Naive thymus-derived CD4-positive, alpha-beta T cell (primary cell): ENCODE results near the gene KCNIP1. TPM values are rescaled to one million over a fixed set of nuclear protein-coding genes. Genes with fewer than 3 reads are reported as not detected.

Experiments
- ATAC-seq: fragments of 150-1000 bp; cut with Tn5 transposase; 2 replicates; pipeline ENCODE4 v1.10.0; 2021; ENCODE audit warnings: mild to moderate bottlenecking, moderate library complexity
- CTCF ChIA-PET: fragments of 350-600 bp; sonication (Branson Sonifier 250); formaldehyde crosslinking; loops from one replicate; lab custom pipeline; 2021; ENCODE audit warnings: antibody characterized with exemption; lab: Charles Lee
- POLR2A ChIA-PET: fragments of 350-600 bp; sonication (Branson Sonifier 250); formaldehyde crosslinking; loops from one replicate; lab custom pipeline; 2021; ENCODE audit warnings: antibody characterized with exemption, inconsistent platforms; lab: Charles Lee
- DNase-seq, 9 donors: peaks; one replicate each; pipeline versions ENCODE4 v3.0.0 to v3.0.0-alpha.2; 2020 to 2022; ENCODE audit warnings: mixed read lengths in 1 of 9
- H3K27ac ChIP-seq: one replicate; pipeline ENCODE4 v1.7.0; 2013; ENCODE audit warnings: mild to moderate bottlenecking, low read depth, low read length, moderate library complexity
- H3K27me3 ChIP-seq, 2 donors: one replicate each; pipeline ENCODE4 v1.7.0; 2013; ENCODE audit warnings: low read length in 2 of 2, mild to moderate bottlenecking in 2 of 2, moderate library complexity in 2 of 2; ENCODE audit not compliant: control insufficient read depth in 2 of 2, insufficient read depth in 2 of 2
- H3K36me3 ChIP-seq, 3 experiments: 1 replicate in 2 of 3; 2 replicates in 1 of 3; pipeline ENCODE4 v1.7.0; 2013; ENCODE audit warnings: low read length in 3 of 3, mild to moderate bottlenecking in 3 of 3, moderate library complexity in 1 of 3; ENCODE audit not compliant: insufficient read depth in 3 of 3, control insufficient read depth in 2 of 3
- H3K4me1 ChIP-seq, 2 donors: one replicate each; pipeline ENCODE4 v1.7.0; 2013; ENCODE audit warnings: low read length in 2 of 2, mild to moderate bottlenecking in 2 of 2, moderate library complexity in 1 of 2; ENCODE audit not compliant: control insufficient read depth in 2 of 2, insufficient read depth in 2 of 2
- H3K4me3 ChIP-seq: 2 replicates; pipeline ENCODE4 v1.7.0; 2013; ENCODE audit warnings: mild to moderate bottlenecking, low read length
- H3K9me3 ChIP-seq, 3 experiments: 1 replicate in 2 of 3; 2 replicates in 1 of 3; pipeline ENCODE4 v1.7.0; 2013; ENCODE audit warnings: low read length in 3 of 3; ENCODE audit not compliant: control insufficient read depth in 2 of 3
- H3K27ac Mint-ChIP-seq, 9 donors: one replicate each; pipeline ENCODE4 v1.8.0; 2020 to 2022; ENCODE audit warnings: mixed read lengths in 9 of 9, mild to moderate bottlenecking in 8 of 9, moderate library complexity in 5 of 9, inconsistent platforms in 2 of 9
- H3K27me3 Mint-ChIP-seq, 5 donors: one replicate each; pipeline ENCODE4 v1.8.0; 2021 to 2022; ENCODE audit warnings: mixed read lengths in 5 of 5, mild to moderate bottlenecking in 1 of 5
- H3K36me3 Mint-ChIP-seq, 5 donors: one replicate each; pipeline ENCODE4 v1.8.0; 2020 to 2022; ENCODE audit warnings: mixed read lengths in 5 of 5, mild to moderate bottlenecking in 3 of 5, inconsistent platforms in 1 of 5
- H3K4me1 Mint-ChIP-seq, 7 donors: one replicate each; pipeline ENCODE4 v1.8.0; 2020 to 2022; ENCODE audit warnings: mixed read lengths in 7 of 7, mild to moderate bottlenecking in 3 of 7, inconsistent platforms in 1 of 7
- H3K4me3 Mint-ChIP-seq, 10 donors: one replicate each; pipeline ENCODE4 v1.8.0; 2020 to 2022; ENCODE audit warnings: mild to moderate bottlenecking in 10 of 10, mixed read lengths in 10 of 10, moderate library complexity in 6 of 10, inconsistent platforms in 2 of 10
- H3K9me3 Mint-ChIP-seq, 11 donors: one replicate each; pipeline ENCODE4 v1.8.0; 2020 to 2022; ENCODE audit warnings: mixed read lengths in 11 of 11, mild to moderate bottlenecking in 4 of 11, inconsistent platforms in 1 of 11, moderate library complexity in 1 of 11
- intact Hi-C, 2 donors: fragments of 100-400 bp; cut with micrococcal nuclease; formaldehyde crosslinking; loops; one replicate each; pipeline ENCODE4 v1.15.1; 2023
- polyA plus RNA-seq, 2 donors: library from polyadenylated mRNA; unstranded; fragments of 300-500 nt; fragmentation: Illumina TruSeq; gene quantifications; one replicate each; pipeline ENCODE4 v1.2.3, GENCODE V29; 2021
- total RNA-seq, 6 experiments: library from RNA in 5 of 6; stranded (reverse) in 5 of 6; gene quantifications; 1 replicate in 5 of 6; 2 replicates in 1 of 6; pipeline ENCODE4 v1.2.3 and lab custom pipeline; 2021 to 2026

Gene KCNIP1
- total and polyA plus RNA-seq, 7 experiments from 2014 or later = not detected

GRCh38 chr5:170721681-170722080, 217.9 kb downstream of the KCNIP1 start:
- intact Hi-C loops = no loop called here
- H3K27ac Mint-ChIP-seq = no peak overlapping the region
- Histone ChIP-seq H3K36me3 (no peaks in the 10 kb centered on the region), H3K27ac (no peak overlapping the region), H3K27me3 (peaks cover 0 to 2% of the 10 kb centered on the region in 2 donors), H3K9me3 (no peaks in the 10 kb centered on the region), H3K4me1 (no peaks in the 10 kb centered on the region), H3K4me3 (no peak overlapping the region)
- H3K27me3 Mint-ChIP-seq = peaks cover 5 to 70% (median 41%) of the 10 kb centered on the region in 5 donors
- H3K4me3 Mint-ChIP-seq = no peak overlapping the region
- no peaks in the 10 kb centered on the region for H3K36me3 Mint-ChIP-seq
- DNase-seq (no peak), ATAC-seq (no peak)
- no peaks in the 10 kb centered on the region for H3K4me1 Mint-ChIP-seq
- ChIA-PET POLR2A (no interaction called here), CTCF (no interaction called here)
- H3K9me3 Mint-ChIP-seq = peaks cover 0 to 10% (median 0%) of the 10 kb centered on the region in 11 donors

- DNase-seq = no peak
- Histone ChIP-seq H3K9me3 (no peaks in the 10 kb centered on the region), H3K27ac (no peak overlapping the region), H3K4me1 (no peaks in the 10 kb centered on the region), H3K27me3 (peaks cover 0 to 2% of the 10 kb centered on the region in 2 donors), H3K36me3 (no peaks in the 10 kb centered on the region), H3K4me3 (no peak overlapping the region)
- Mint-ChIP-seq H3K4me1 (no peaks in the 10 kb centered on the region), H3K9me3 (peaks cover 0 to 10% (median 0%) of the 10 kb centered on the region in 11 donors), H3K4me3 (no peak overlapping the region), H3K27ac (no peak overlapping the region), H3K27me3 (peaks cover 5 to 75% (median 48%) of the 10 kb centered on the region in 5 donors), H3K36me3 (no peaks in the 10 kb centered on the region)
- ChIA-PET CTCF (no interaction called here), POLR2A (no interaction called here)
- intact Hi-C loops = no loop called here
- ATAC-seq = no peak
Observed at GRCh38 chr5:170722316-170722715, 218.5 kb downstream of the KCNIP1 start.

- Mint-ChIP-seq H3K27ac (no peak overlapping the region), H3K36me3 (peaks cover 0 to 3% (median 0%) of the 10 kb centered on the region in 5 donors), H3K4me1 (no peaks in the 10 kb centered on the region), H3K4me3 (no peak overlapping the region), H3K27me3 (peaks cover 9 to 33% (median 21%) of the 10 kb centered on the region in 5 donors), H3K9me3 (peaks cover 0 to 15% (median 6%) of the 10 kb centered on the region in 11 donors)
- ChIA-PET POLR2A (no interaction called here), CTCF (no interaction called here)
- intact Hi-C loops = no loop called here
- H3K4me3 ChIP-seq = no peak overlapping the region
- no peaks in the 10 kb centered on the region for H3K36me3 ChIP-seq
- ATAC-seq (no peak), DNase-seq (no peak)
- no peaks in the 10 kb centered on the region for H3K4me1 ChIP-seq
- H3K27me3 ChIP-seq = no peaks in the 10 kb centered on the region
- no peak overlapping the region for H3K27ac ChIP-seq
- H3K9me3 ChIP-seq = no peaks in the 10 kb centered on the region
Observed at GRCh38 chr5:170731052-170731451, 227.2 kb downstream of the KCNIP1 start.

GRCh38 chr5:170732685-170733084, 228.9 kb downstream of the KCNIP1 start:
- Mint-ChIP-seq H3K4me1 (no peaks in the 10 kb centered on the region), H3K4me3 (no peak overlapping the region), H3K27ac (no peak overlapping the region), H3K9me3 (peaks cover 0 to 24% (median 7%) of the 10 kb centered on the region in 11 donors), H3K36me3 (peaks cover 0 to 3% (median 0%) of the 10 kb centered on the region in 5 donors), H3K27me3 (peaks cover 0 to 32% (median 14%) of the 10 kb centered on the region in 5 donors)
- Histone ChIP-seq H3K4me1 (no peaks in the 10 kb centered on the region), H3K9me3 (no peaks in the 10 kb centered on the region), H3K4me3 (no peak overlapping the region), H3K36me3 (no peaks in the 10 kb centered on the region), H3K27ac (no peak overlapping the region), H3K27me3 (no peaks in the 10 kb centered on the region)
- DNase-seq = no peak
- no peak for ATAC-seq
- CTCF ChIA-PET = no interaction called here
- intact Hi-C loops = no loop called here
- POLR2A ChIA-PET = no interaction called here

GRCh38 chr5:170736966-170737365, 233.1 kb downstream of the KCNIP1 start:
- Mint-ChIP-seq H3K4me3 (no peak overlapping the region), H3K4me1 (no peaks in the 10 kb centered on the region), H3K27ac (no peak overlapping the region), H3K9me3 (peaks cover 0 to 24% (median 7%) of the 10 kb centered on the region in 11 donors), H3K27me3 (peaks cover 0 to 19% (median 11%) of the 10 kb centered on the region in 5 donors), H3K36me3 (peaks cover 0 to 3% (median 0%) of the 10 kb centered on the region in 5 donors)
- no peaks in the 10 kb centered on the region for H3K27me3 ChIP-seq
- H3K9me3 ChIP-seq = no peaks in the 10 kb centered on the region
- no peaks in the 10 kb centered on the region for H3K36me3 ChIP-seq
- H3K4me3 ChIP-seq = no peak overlapping the region
- intact Hi-C loops = no loop called here
- DNase-seq (no peak), ATAC-seq (no peak)
- ChIA-PET CTCF (no interaction called here), POLR2A (no interaction called here)
- H3K27ac ChIP-seq = no peak overlapping the region
- no peaks in the 10 kb centered on the region for H3K4me1 ChIP-seq

GRCh38 chr5:170737591-170737990, 233.8 kb downstream of the KCNIP1 start:
- Histone ChIP-seq H3K4me1 (no peaks in the 10 kb centered on the region), H3K27ac (no peak overlapping the region), H3K36me3 (no peaks in the 10 kb centered on the region), H3K9me3 (no peaks in the 10 kb centered on the region), H3K27me3 (no peaks in the 10 kb centered on the region), H3K4me3 (no peak overlapping the region)
- DNase-seq (no peak), ATAC-seq (no peak)
- ChIA-PET POLR2A (no interaction called here), CTCF (no interaction called here)
- Mint-ChIP-seq H3K4me3 (no peak overlapping the region), H3K36me3 (peaks cover 0 to 3% (median 0%) of the 10 kb centered on the region in 5 donors), H3K27me3 (peaks cover 0 to 19% (median 11%) of the 10 kb centered on the region in 5 donors), H3K9me3 (peaks cover 0 to 24% (median 7%) of the 10 kb centered on the region in 11 donors), H3K4me1 (no peaks in the 10 kb centered on the region), H3K27ac (no peak overlapping the region)
- intact Hi-C loops = no loop called here

- intact Hi-C loops = no loop called here
- POLR2A ChIA-PET = no interaction called here
Observed at GRCh38 chr5:170738840-170739239, 235.0 kb downstream of the KCNIP1 start.

More at GRCh38 chr5:170738840-170739239, 235.0 kb downstream of the KCNIP1 start:
- H3K27me3 Mint-ChIP-seq = peaks cover 7 to 20% (median 17%) of the 10 kb centered on the region in 5 donors
- CTCF ChIA-PET = no interaction called here
- H3K9me3 ChIP-seq = no peaks in the 10 kb centered on the region
- H3K4me3 Mint-ChIP-seq = no peak overlapping the region
- no peak overlapping the region for H3K4me3 ChIP-seq
- H3K4me1 Mint-ChIP-seq = no peaks in the 10 kb centered on the region
- no peak overlapping the region for H3K27ac Mint-ChIP-seq
- no peaks in the 10 kb centered on the region for H3K4me1 ChIP-seq
- no peak for ATAC-seq
- H3K27ac ChIP-seq = no peak overlapping the region
- H3K36me3 Mint-ChIP-seq = peaks cover 0 to 3% (median 0%) of the 10 kb centered on the region in 5 donors
- H3K36me3 ChIP-seq = no peaks in the 10 kb centered on the region
- H3K9me3 Mint-ChIP-seq = peaks cover 0 to 24% (median 7%) of the 10 kb centered on the region in 11 donors
- no peaks in the 10 kb centered on the region for H3K27me3 ChIP-seq
- DNase-seq = no peak
